MG63 (cell line): ENCODE results near the gene PARK7. TPM values are rescaled to one million over a fixed set of nuclear protein-coding genes. Genes with fewer than 3 reads are reported as not detected.

Source experiments
- DNase-seq: peaks from one replicate; pipeline ENCODE4 v3.0.0-alpha.2; 2020
- H3K27me3 ChIP-seq: fragments of 250-450 bp; sonication (Bioruptor Pico); 2 replicates; pipeline ENCODE4 v1.5.1; 2020; ENCODE audit warnings: mild to moderate bottlenecking, moderate library complexity
- H3K36me3 ChIP-seq: fragments of 250-450 bp; sonication (Bioruptor Pico); 2 replicates; pipeline ENCODE4 v1.5.1; 2020; ENCODE audit warnings: mild to moderate bottlenecking, moderate library complexity
- H3K4me3 ChIP-seq: fragments of 250-450 bp; sonication (Bioruptor Pico); 2 replicates; pipeline ENCODE4 v1.5.1; 2020; ENCODE audit warnings: mild to moderate bottlenecking, moderate library complexity
- H3K9me3 ChIP-seq: fragments of 250-450 bp; sonication (Bioruptor Pico); 2 replicates; pipeline ENCODE4 v1.5.1; 2020; ENCODE audit warnings: mild to moderate bottlenecking, moderate library complexity
- total RNA-seq: library from RNA; depleted of rRNA; stranded (reverse); fragments of >200 nt; shearing (Covaris generic); gene quantifications from 2 replicates; pipeline ENCODE4 v1.2.3, GENCODE V29; 2014; ENCODE audit warnings: low replicate concordance

Gene PARK7
- total RNA-seq, 1 experiment from 2014 or later = 398 TPM

DNA sequence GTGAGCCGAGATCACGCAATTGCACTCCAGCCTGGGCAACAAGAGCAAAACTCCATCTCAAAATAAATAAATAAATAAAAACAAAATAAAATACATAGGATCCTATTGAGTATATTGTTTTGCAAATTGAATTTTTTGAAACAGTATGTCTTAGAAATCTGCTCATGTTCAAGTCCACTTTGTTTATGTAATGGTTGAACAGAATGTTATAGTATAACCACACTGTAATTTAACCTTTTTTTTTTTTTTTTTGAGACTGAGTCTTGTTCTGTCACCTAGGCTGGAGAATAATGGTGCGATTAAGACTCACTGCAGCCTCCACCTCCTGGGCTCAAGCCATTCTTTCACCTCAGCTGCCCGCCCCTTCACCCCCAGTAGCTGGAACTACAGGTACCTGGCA lies 31.4 kb downstream of the PARK7 start:
- no peaks in the 10 kb centered on the region for H3K9me3 ChIP-seq
- H3K27me3 ChIP-seq = no peaks in the 10 kb centered on the region
- no peak for DNase-seq
- no peak overlapping the region for H3K4me3 ChIP-seq
- peaks cover 17% of the 10 kb centered on the region for H3K36me3 ChIP-seq

DNA sequence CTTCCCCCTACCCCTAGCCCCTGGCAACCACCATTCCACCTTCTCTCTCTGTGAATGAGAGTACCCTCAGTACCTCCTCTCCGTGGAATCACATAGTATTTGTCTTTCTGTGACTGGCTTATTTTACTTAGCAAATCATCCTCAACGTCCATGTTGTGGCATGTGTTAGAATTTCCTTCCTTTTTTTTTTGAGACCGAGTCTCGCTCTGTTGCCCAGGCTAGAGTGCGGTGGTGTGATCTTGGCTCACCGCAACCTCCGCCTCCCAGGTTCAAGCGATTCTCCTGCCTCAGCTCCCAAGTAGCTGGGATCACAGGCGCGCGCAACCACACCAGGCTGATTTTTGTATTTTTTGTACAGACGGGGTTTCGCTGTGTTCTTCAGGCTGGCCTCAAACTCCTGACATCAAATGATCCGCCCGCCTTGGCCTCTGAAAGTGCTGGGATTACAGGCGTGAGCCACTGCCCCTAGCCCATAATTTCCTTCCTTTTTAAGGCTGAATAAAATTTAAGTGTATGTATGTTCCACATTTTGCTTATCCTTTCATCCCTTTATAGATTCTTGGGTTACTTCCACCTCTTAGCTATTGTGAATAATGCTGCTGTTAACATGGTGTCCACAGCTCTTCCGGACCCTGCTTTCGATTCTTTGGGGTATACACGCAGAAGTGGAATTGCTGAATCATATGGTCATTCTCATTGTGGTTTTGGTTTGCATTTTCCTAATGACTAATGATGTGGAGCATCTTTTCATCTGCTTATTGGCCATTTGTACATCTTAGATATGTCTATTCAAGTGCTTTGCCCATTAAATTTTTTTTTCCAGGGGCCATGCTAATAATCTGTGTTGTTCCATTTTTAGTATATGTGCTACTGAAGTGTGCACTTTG lies 32.3 kb downstream of the PARK7 start:
- H3K4me3 ChIP-seq = no peak overlapping the region

GRCh38 chr1:7994827-7995226 lies 33.3 kb downstream of the PARK7 start:
- Histone ChIP-seq H3K27me3 (no peaks in the 10 kb centered on the region), H3K4me3 (no peak overlapping the region), H3K36me3 (peaks cover 7% of the 10 kb centered on the region), H3K9me3 (no peaks in the 10 kb centered on the region)
- DNase-seq = no peak

More for the DNA sequence above, 32.3 kb downstream of the PARK7 start:
- Histone ChIP-seq H3K27me3 (no peaks in the 10 kb centered on the region), H3K36me3 (peaks cover 13% of the 10 kb centered on the region), H3K9me3 (no peaks in the 10 kb centered on the region)
- no peak for DNase-seq

DNA sequence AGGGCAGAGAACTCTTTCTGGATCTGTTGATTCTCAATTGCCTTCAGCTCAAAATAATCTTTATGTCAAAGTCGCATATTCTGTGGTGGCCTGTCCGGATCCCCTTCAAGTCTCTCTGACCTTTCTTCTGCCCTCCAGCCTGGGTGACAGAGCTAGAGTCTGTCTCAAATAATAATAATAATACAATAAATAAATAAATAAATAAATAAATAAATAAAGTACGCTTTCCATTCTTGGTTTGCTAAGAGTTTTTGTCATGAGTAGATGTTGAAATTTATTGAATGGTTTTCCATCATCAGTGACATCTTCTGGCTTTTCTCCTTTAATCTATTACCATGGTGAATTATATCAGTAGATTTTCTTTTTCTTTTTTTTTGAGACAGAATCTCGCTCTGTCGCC lies 33.9 kb downstream of the PARK7 start:
- no peak for DNase-seq
- Histone ChIP-seq H3K27me3 (no peaks in the 10 kb centered on the region), H3K4me3 (no peak overlapping the region), H3K9me3 (no peaks in the 10 kb centered on the region), H3K36me3 (peaks cover 7% of the 10 kb centered on the region)

- Histone ChIP-seq H3K9me3 (no peaks in the 10 kb centered on the region), H3K27me3 (no peaks in the 10 kb centered on the region), H3K4me3 (no peak overlapping the region), H3K36me3 (peaks cover 7% of the 10 kb centered on the region)
- no peak for DNase-seq
Measured at GRCh38 chr1:8002329-8002910, 40.9 kb downstream of the PARK7 start.

DNA sequence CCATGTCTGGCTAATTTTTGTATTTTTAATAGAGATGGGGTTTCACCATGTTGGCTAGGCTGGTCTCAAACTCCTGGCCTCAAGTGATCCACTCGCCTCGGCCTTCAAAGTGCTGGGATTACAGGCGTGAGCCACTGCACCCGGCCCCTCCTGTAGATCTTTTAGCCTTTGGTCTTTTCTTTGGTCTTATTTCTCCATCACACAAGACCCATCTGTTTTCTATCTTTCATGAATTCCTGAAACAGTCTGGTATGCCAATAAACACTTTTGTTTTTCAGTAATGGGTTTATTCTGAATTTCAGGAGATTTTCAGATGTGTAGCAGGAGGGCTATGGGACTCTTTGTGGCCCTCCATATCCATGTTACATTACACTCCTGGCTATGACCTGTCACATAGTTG lies 41.4 kb downstream of the PARK7 start:
- H3K27me3 ChIP-seq = no peaks in the 10 kb centered on the region
- no peaks in the 10 kb centered on the region for H3K9me3 ChIP-seq
- no peak for DNase-seq
- no peak overlapping the region for H3K4me3 ChIP-seq
- H3K36me3 ChIP-seq = peaks cover 5% of the 10 kb centered on the region

DNA sequence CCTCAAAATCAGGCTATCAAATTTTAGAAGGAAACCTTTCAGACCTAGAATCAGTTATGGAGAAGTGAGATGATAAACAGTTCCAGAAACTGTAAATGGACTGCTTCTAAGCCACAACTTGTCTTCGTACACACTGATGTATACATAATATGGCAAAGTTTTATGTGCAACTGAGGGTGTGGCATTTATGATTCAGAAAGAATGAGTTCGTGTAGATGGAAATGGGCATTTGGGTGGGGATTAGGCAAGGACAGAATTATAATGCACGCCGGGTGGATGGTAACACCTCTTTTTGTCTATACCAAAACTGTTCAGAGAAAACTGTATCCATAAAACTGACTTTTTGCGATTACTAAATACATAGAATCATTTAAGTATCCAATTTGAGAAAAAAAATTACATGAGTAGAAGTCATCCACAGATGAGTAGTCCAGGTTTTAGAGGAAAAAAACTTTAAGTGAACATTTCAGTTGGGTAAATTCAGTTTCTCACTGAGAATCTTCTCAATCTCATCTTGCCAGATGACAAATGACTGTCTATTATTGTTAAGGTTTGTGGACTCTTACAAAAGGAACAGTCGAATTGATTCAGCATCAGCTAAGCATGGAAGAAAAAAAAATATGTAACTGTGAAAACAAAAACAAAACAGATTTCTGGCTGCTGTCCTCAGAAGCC lies 42.1 kb downstream of the PARK7 start:
- no peaks in the 10 kb centered on the region for H3K27me3 ChIP-seq
- no peak overlapping the region for H3K4me3 ChIP-seq
- no peaks in the 10 kb centered on the region for H3K9me3 ChIP-seq
- peaks cover 9% of the 10 kb centered on the region for H3K36me3 ChIP-seq
- DNase-seq = no peak

DNA sequence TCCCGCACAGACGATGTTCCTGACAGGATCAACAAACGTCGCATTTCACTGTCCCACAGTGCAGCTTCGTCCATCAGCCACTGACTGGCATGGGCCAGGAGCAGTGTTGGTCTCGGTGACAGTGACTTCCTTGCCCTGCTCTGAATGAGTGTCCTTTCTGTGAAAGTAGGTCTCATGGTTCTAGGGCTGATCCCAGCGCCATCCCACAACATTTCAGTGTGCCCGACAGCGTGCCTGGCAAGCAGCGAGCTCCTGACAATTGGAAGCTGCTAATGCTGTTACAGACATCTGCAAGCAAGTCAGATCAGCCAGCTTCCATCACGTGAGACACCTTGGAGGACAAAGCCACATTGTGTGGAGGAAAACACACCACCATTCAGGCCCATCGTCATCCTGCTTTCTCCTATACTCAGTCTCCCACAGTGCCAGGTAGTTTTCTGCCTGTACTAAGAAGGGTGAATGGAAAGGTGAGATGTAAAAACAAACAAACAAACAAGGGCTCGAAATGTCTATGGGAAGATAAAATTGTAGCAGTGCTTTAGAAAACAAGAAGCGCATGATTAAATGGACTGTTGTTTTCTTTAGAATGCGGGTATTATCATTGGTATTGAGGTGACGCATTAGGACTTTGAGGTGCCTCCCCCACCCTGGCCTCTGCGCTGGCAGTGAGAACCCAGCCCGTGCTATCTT lies 42.7 kb downstream of the PARK7 start:
- Histone ChIP-seq H3K27me3 (no peaks in the 10 kb centered on the region), H3K9me3 (no peaks in the 10 kb centered on the region), H3K4me3 (no peak overlapping the region), H3K36me3 (peaks cover 15% of the 10 kb centered on the region)
- no peak for DNase-seq

DNA sequence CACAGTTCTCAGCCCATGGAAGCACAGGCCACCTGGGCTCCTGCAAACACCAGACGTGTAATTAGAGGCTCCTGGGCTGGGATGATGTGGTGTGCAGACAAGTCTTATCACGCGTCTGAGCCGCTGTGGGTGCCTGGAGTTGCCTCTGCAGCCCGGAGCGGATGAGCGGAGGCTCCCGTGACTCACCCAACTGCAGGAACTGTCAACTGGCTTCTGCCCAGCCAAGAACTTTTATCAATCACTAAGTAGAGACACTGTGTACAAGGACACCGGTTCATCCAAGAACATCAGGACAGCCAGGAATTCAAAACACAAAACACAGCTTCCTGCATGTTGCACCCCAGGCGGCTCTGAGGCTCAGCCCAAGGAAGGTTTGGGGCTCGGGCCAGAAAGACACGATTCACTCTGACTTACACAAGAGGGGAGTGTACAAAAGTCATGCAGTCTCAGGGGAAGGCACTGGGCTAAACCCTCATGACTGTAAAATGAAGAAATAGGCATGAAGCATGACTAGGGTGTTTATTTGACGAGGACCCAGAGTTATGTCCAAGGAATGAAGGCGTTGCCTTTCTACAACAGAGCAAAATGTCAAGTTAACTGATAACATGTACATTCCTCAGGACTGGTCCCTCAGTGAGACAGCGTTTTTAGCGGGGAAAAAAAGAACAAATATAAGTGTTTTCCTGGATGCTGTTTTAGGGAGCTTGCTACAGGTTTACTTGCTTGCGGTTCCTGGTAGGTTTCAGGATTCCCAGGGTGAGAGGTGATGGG lies 43.5 kb downstream of the PARK7 start:
- DNase-seq = peak; percentile 86
- no peaks in the 10 kb centered on the region for H3K9me3 ChIP-seq
- no peaks in the 10 kb centered on the region for H3K27me3 ChIP-seq
- H3K36me3 ChIP-seq = peaks cover 22% of the 10 kb centered on the region
- H3K4me3 ChIP-seq = no peak overlapping the region

GRCh38 chr1:8006037-8006963 lies 44.8 kb downstream of the PARK7 start:
- no peak for DNase-seq
- H3K36me3 ChIP-seq = peaks cover 35% of the 10 kb centered on the region
- no peak overlapping the region for H3K4me3 ChIP-seq
- H3K27me3 ChIP-seq = no peaks in the 10 kb centered on the region
- H3K9me3 ChIP-seq = no peaks in the 10 kb centered on the region

- Histone ChIP-seq H3K4me3 (no peak overlapping the region), H3K36me3 (peaks cover 60% of the 10 kb centered on the region), H3K27me3 (no peaks in the 10 kb centered on the region), H3K9me3 (no peaks in the 10 kb centered on the region)
- no peak for DNase-seq
Measured at GRCh38 chr1:8009043-8010002, 47.8 kb downstream of the PARK7 start.

GRCh38 chr1:8010080-8010664 lies 48.7 kb downstream of the PARK7 start:
- peaks cover 69% of the 10 kb centered on the region for H3K36me3 ChIP-seq
- H3K27me3 ChIP-seq = no peaks in the 10 kb centered on the region
- DNase-seq = no peak
- no peaks in the 10 kb centered on the region for H3K9me3 ChIP-seq
- no peak overlapping the region for H3K4me3 ChIP-seq

GRCh38 chr1:8011016-8011415 lies 49.5 kb downstream of the PARK7 start:
- Histone ChIP-seq H3K36me3 (peaks cover 77% of the 10 kb centered on the region), H3K9me3 (no peaks in the 10 kb centered on the region), H3K27me3 (no peaks in the 10 kb centered on the region), H3K4me3 (no peak overlapping the region)
- no peak for DNase-seq
